WTC11 (cell line): ENCODE measurements around the gene RSU1. TPM values are rescaled to one million over a fixed set of nuclear protein-coding genes. Genes with fewer than 3 reads are reported as not detected.

Source experiments
- ATAC-seq: fragments of 200-7000 bp; cut with Tn5 transposase; 2 replicates; pipeline ENCODE4 v1.10.0; 2021; ENCODE audit warnings: mild to moderate bottlenecking, moderate library complexity
- CTCF ChIA-PET: fragments of 300-600 bp; sonication (Branson Sonifier 250); formaldehyde crosslinking; loops from one replicate; lab custom pipeline; 2021; ENCODE audit warnings: antibody characterized with exemption; lab: Charles Lee
- POLR2A ChIA-PET: fragments of 350-600 bp; sonication (Branson Sonifier 250); formaldehyde crosslinking; loops from one replicate; lab custom pipeline; 2021; ENCODE audit warnings: antibody characterized with exemption; lab: Charles Lee
- DNase-seq: peaks from one replicate; pipeline ENCODE4 v3.0.0; 2021; ENCODE audit warnings: low spot score
- H3K27ac Mint-ChIP-seq: 2 replicates; pipeline ENCODE4 v1.8.0; 2021; ENCODE audit warnings: mixed read lengths
- H3K27me3 Mint-ChIP-seq: 2 replicates; pipeline ENCODE4 v1.8.0; 2021; ENCODE audit warnings: low read depth, mild to moderate bottlenecking, moderate library complexity, mixed read lengths
- H3K36me3 Mint-ChIP-seq: 2 replicates; pipeline ENCODE4 v1.8.0; 2021; ENCODE audit warnings: mixed read lengths
- H3K4me1 Mint-ChIP-seq: 2 replicates; pipeline ENCODE4 v1.8.0; 2022; ENCODE audit warnings: mixed read lengths
- H3K4me3 Mint-ChIP-seq: 2 replicates; pipeline ENCODE4 v1.8.0; 2021; ENCODE audit warnings: mild to moderate bottlenecking, moderate library complexity, mixed read lengths
- H3K9me3 Mint-ChIP-seq: 2 replicates; pipeline ENCODE4 v1.8.0; 2021; ENCODE audit warnings: mixed read lengths
- ELF4 ChIP-seq: sonication (generic); formaldehyde crosslinking; IDR thresholded peaks from 2 replicates; pipeline ENCODE4 v1.8.1; 2022; ENCODE audit warnings: low read depth, mild to moderate bottlenecking, moderate library complexity, missing genetic modification reagents
- EMX1 ChIP-seq: fragments of 250-450 bp; sonication (Bioruptor Pico); IDR thresholded peaks from 2 replicates; pipeline ENCODE4 v1.8.0; 2021; ENCODE audit warnings: mild to moderate bottlenecking
- FOXK1 ChIP-seq: sonication (generic); formaldehyde crosslinking; IDR thresholded peaks from 2 replicates; pipeline ENCODE4 v1.8.0; 2022; ENCODE audit warnings: mild to moderate bottlenecking, moderate library complexity, missing genetic modification reagents
- NFATC4 ChIP-seq: fragments of 250-450 bp; sonication (Bioruptor Pico); IDR thresholded peaks from 2 replicates; pipeline ENCODE4 v1.9.0; 2021; ENCODE audit warnings: mild to moderate bottlenecking
- NFE2L1 ChIP-seq: sonication (generic); formaldehyde crosslinking; IDR thresholded peaks from 2 replicates; pipeline ENCODE4 v1.8.1; 2023; ENCODE audit warnings: missing genetic modification reagents
- ZBTB21 ChIP-seq: sonication (generic); formaldehyde crosslinking; IDR thresholded peaks from 2 replicates; pipeline ENCODE4 v1.8.1; 2023; ENCODE audit warnings: mild to moderate bottlenecking, missing genetic modification reagents, borderline replicate concordance
- ZNF219 ChIP-seq: sonication (generic); formaldehyde crosslinking; IDR thresholded peaks from 2 replicates; pipeline ENCODE4 v1.8.0; 2023; ENCODE audit warnings: missing genetic modification reagents, mild to moderate bottlenecking, borderline replicate concordance
- total RNA-seq: library from RNA; stranded (reverse); gene quantifications from 3 replicates; pipeline ENCODE4 v1.2.3, GENCODE V29; 2021
- TF ChIP-seq, protein P1 (sequence below): fragments of 250-450 bp; sonication (Bioruptor Pico); conservative IDR thresholded peaks from 2 replicates; pipeline ENCODE4 v1.9.0; 2021; ENCODE audit warnings: mild to moderate bottlenecking
- TF ChIP-seq, protein P2 (sequence below): fragments of 250-450 bp; sonication (Bioruptor Pico); IDR thresholded peaks from 2 replicates; pipeline ENCODE4 v1.9.0; 2021; ENCODE audit warnings: moderate library complexity, mild to moderate bottlenecking, inconsistent platforms, borderline replicate concordance
- TF ChIP-seq, protein P3 (sequence below): fragments of 250-450 bp; sonication (Bioruptor Pico); IDR thresholded peaks from 2 replicates; pipeline ENCODE4 v1.9.0; 2021; ENCODE audit warnings: mild to moderate bottlenecking, borderline replicate concordance
- TF ChIP-seq, protein P4 (sequence below): sonication (generic); formaldehyde crosslinking; IDR thresholded peaks from 2 replicates; pipeline ENCODE4 v1.8.1; 2023; ENCODE audit warnings: mild to moderate bottlenecking, missing genetic modification reagents, moderate library complexity
- TF ChIP-seq, protein P5 (sequence below): sonication (generic); formaldehyde crosslinking; IDR thresholded peaks from 2 replicates; pipeline ENCODE4 v1.8.0; 2023; ENCODE audit warnings: missing genetic modification reagents, mild to moderate bottlenecking, borderline replicate concordance

Gene RSU1
- total RNA-seq, 1 experiment from 2014 or later = 46.4 TPM

DNA sequence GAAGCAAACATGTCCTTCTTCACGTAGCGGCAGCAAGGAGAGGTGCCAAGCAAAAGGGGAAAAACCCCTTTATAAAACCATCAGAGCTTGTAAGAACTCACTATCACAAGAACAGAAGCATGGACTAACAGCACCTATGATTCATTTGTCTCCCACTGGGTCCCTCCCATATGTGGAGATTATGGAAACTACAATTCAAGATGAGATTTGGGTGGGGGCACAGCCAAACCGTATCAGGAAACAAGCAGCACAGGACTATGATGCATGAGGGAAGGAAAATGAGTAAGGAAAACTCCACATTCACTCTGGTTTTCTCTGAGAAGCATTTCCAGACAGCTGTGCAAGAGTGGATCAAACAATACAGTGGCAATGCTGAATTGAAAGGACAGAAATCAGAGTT lies 81.6 kb downstream of the RSU1 start:
- CTCF ChIA-PET = interaction anchor here (0.6 kb wide), 1 partner anchor 42 kb away, joined by 3 read pairs; no protein-coding TSS in a partner anchor
- Mint-ChIP-seq H3K4me3 (no peak overlapping the region), H3K9me3 (peaks cover 27% of the 10 kb centered on the region), H3K36me3 (peaks cover 36% of the 10 kb centered on the region), H3K4me1 (no peaks in the 10 kb centered on the region), H3K27ac (no peak overlapping the region), H3K27me3 (no peaks in the 10 kb centered on the region)
- POLR2A ChIA-PET = no interaction called here
- ATAC-seq (no peak), DNase-seq (no peak)
- TF ChIP-seq, protein P1, sequence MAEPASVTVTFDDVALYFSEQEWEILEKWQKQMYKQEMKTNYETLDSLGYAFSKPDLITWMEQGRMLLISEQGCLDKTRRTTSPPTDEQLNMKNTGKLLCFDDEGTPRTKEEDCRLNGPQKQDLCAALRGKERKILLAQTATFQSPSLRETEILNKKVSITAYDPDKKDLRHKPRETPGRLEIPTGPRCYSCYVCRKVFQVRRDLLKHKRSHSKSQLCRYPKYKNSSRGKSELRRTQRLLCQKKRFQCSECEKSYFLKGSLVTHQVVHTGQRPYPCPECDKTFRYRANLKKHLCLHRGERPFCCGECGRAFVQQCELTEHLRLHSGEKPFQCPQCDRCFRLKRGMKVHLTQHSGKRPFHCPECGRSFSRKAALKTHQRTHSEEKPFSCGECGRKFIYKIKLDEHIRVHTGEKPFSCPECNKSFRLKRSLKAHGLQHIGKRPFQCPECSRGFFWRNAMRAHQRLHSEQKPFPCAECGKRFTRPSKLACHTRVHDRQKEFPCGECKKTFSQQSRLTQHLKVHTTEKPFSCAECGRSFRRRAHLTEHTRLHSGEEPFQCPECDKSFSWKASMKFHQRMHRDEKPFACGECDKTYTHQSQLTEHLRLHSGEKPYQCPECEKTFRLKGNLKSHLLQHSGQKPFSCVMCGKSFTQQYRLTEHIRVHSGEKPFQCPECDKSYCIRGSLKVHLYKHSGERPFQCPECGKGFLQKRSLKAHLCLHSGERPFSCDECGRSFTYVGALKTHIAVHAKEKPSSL (CRISPR knock-in tag) = no peak
- TF ChIP-seq FOXK1 (CRISPR knock-in tag) = no peak
- TF ChIP-seq ZNF219 = no peak
- no peak for TF ChIP-seq ZBTB21 (CRISPR knock-in tag)
- TF ChIP-seq, protein P2, sequence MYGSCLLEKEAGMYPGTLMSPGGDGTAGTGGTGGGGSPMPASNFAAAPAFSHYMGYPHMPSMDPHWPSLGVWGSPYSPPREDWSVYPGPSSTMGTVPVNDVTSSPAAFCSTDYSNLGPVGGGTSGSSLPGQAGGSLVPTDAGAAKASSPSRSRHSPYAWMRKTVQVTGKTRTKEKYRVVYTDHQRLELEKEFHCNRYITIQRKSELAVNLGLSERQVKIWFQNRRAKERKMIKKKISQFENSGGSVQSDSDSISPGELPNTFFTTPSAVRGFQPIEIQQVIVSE (CRISPR knock-in tag) = no peak
- no peak for TF ChIP-seq NFATC4
- no peak for TF ChIP-seq EMX1 (CRISPR knock-in tag)

DNA sequence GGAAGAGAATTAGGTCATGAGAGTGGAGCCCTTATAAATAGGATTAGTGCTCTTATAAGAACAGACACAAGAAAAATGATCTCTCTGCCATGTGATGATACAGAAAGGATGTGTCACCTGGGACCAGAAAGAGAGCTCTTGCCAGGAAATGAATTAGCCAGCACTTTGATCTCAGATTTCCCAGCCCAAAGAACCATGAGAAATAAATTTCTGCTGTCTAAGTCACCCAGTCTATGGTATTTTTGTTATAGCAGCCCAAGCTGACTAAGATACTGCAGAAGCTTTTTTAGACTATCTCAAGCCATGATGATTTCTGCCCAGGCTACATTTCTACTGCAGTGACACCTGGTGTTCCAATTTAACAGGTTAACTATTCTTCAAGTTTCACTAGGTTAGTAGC lies 84.8 kb downstream of the RSU1 start:
- no peak overlapping the region for H3K4me3 Mint-ChIP-seq
- 0 out of 2 replicates have a peak, but pooled peaks cover 2% of the 10 kb centered on the region for H3K4me1 Mint-ChIP-seq
- DNase-seq (no peak), ATAC-seq (no peak)
- CTCF ChIA-PET = interaction anchor here (1.0 to 1.1 kb wide), 2 partner anchors 9 to 140 kb away, joined by 3 read pairs; no protein-coding TSS in a partner anchor
- peaks cover 29% of the 10 kb centered on the region for H3K36me3 Mint-ChIP-seq
- TF ChIP-seq, protein P3, sequence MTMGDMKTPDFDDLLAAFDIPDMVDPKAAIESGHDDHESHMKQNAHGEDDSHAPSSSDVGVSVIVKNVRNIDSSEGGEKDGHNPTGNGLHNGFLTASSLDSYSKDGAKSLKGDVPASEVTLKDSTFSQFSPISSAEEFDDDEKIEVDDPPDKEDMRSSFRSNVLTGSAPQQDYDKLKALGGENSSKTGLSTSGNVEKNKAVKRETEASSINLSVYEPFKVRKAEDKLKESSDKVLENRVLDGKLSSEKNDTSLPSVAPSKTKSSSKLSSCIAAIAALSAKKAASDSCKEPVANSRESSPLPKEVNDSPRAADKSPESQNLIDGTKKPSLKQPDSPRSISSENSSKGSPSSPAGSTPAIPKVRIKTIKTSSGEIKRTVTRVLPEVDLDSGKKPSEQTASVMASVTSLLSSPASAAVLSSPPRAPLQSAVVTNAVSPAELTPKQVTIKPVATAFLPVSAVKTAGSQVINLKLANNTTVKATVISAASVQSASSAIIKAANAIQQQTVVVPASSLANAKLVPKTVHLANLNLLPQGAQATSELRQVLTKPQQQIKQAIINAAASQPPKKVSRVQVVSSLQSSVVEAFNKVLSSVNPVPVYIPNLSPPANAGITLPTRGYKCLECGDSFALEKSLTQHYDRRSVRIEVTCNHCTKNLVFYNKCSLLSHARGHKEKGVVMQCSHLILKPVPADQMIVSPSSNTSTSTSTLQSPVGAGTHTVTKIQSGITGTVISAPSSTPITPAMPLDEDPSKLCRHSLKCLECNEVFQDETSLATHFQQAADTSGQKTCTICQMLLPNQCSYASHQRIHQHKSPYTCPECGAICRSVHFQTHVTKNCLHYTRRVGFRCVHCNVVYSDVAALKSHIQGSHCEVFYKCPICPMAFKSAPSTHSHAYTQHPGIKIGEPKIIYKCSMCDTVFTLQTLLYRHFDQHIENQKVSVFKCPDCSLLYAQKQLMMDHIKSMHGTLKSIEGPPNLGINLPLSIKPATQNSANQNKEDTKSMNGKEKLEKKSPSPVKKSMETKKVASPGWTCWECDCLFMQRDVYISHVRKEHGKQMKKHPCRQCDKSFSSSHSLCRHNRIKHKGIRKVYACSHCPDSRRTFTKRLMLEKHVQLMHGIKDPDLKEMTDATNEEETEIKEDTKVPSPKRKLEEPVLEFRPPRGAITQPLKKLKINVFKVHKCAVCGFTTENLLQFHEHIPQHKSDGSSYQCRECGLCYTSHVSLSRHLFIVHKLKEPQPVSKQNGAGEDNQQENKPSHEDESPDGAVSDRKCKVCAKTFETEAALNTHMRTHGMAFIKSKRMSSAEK = no peak
- TF ChIP-seq ELF4 (CRISPR knock-in tag) = no peak
- TF ChIP-seq, protein P4, sequence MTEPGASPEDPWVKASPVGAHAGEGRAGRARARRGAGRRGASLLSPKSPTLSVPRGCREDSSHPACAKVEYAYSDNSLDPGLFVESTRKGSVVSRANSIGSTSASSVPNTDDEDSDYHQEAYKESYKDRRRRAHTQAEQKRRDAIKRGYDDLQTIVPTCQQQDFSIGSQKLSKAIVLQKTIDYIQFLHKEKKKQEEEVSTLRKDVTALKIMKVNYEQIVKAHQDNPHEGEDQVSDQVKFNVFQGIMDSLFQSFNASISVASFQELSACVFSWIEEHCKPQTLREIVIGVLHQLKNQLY (CRISPR knock-in tag) = no peak
- TF ChIP-seq NFE2L1 (CRISPR knock-in tag) = no peak
- TF ChIP-seq, protein P5, sequence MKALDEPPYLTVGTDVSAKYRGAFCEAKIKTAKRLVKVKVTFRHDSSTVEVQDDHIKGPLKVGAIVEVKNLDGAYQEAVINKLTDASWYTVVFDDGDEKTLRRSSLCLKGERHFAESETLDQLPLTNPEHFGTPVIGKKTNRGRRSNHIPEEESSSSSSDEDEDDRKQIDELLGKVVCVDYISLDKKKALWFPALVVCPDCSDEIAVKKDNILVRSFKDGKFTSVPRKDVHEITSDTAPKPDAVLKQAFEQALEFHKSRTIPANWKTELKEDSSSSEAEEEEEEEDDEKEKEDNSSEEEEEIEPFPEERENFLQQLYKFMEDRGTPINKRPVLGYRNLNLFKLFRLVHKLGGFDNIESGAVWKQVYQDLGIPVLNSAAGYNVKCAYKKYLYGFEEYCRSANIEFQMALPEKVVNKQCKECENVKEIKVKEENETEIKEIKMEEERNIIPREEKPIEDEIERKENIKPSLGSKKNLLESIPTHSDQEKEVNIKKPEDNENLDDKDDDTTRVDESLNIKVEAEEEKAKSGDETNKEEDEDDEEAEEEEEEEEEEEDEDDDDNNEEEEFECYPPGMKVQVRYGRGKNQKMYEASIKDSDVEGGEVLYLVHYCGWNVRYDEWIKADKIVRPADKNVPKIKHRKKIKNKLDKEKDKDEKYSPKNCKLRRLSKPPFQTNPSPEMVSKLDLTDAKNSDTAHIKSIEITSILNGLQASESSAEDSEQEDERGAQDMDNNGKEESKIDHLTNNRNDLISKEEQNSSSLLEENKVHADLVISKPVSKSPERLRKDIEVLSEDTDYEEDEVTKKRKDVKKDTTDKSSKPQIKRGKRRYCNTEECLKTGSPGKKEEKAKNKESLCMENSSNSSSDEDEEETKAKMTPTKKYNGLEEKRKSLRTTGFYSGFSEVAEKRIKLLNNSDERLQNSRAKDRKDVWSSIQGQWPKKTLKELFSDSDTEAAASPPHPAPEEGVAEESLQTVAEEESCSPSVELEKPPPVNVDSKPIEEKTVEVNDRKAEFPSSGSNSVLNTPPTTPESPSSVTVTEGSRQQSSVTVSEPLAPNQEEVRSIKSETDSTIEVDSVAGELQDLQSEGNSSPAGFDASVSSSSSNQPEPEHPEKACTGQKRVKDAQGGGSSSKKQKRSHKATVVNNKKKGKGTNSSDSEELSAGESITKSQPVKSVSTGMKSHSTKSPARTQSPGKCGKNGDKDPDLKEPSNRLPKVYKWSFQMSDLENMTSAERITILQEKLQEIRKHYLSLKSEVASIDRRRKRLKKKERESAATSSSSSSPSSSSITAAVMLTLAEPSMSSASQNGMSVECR (CRISPR knock-in tag) = no peak
- H3K9me3 Mint-ChIP-seq = peaks cover 36% of the 10 kb centered on the region
- POLR2A ChIA-PET = no interaction called here
- no peaks in the 10 kb centered on the region for H3K27me3 Mint-ChIP-seq
- H3K27ac Mint-ChIP-seq = no peak overlapping the region
